Thyroid gland (tissue), 4 donors: Measurements from ENCODE around the gene METTL25. TPM values are rescaled to one million over a fixed set of nuclear protein-coding genes. Genes with fewer than 3 reads are reported as not detected.

Source experiments
- DNase-seq, 2 donors: peaks; one replicate each; pipeline ENCODE4 v3.0.0-alpha.2; 2019
- H3K27ac ChIP-seq, 3 donors: fragments of 200-600 bp; sonication (generic); 1 replicate in 2 of 3; 2 replicates in 1 of 3; pipeline ENCODE4 v1.5.1; 2016 to 2019; ENCODE audit warnings: mild to moderate bottlenecking in 1 of 3, moderate library complexity in 1 of 3
- H3K27me3 ChIP-seq: fragments of 200-600 bp; sonication (generic); one replicate; pipeline ENCODE4 v1.5.1; 2019
- H3K36me3 ChIP-seq, 2 donors: fragments of 200-600 bp; sonication (generic); one replicate each; pipeline ENCODE4 v1.5.1; 2016 to 2019
- H3K4me1 ChIP-seq, 2 donors: fragments of 200-600 bp; sonication (generic); one replicate each; pipeline ENCODE4 v1.5.1; 2017 to 2019
- H3K4me3 ChIP-seq, 3 donors: fragments of 200-600 bp; sonication (generic); replicated peaks in 1 of 3; 1 replicate in 2 of 3; 2 replicates in 1 of 3; pipeline ENCODE4 v1.5.1; 2016; ENCODE audit warnings: mild to moderate bottlenecking in 1 of 3
- H3K9me3 ChIP-seq: fragments of 200-600 bp; sonication (generic); one replicate; pipeline ENCODE4 v1.5.1; 2017
- POLR2A ChIP-seq, 2 donors: fragments of 450-650 bp; IDR thresholded peaks; one replicate each; pipeline ENCODE4 v1.6.1; 2017; ENCODE audit warnings: antibody characterized with exemption in 2 of 2, mild to moderate bottlenecking in 2 of 2, moderate library complexity in 1 of 2
- WGBS, 2 donors: methylation state at CpG; one replicate each; pipeline ENCODE4 v1.1.5; 2017; 5-methylcytosine and 5-hydroxymethylcytosine counted together
- intact Hi-C: fragments of 100-400 bp; cut with DNase I; formaldehyde crosslinking; loops from one replicate; pipeline ENCODE4 v1.15.1; 2023
- total RNA-seq, 4 donors: library from RNA; depleted of rRNA; stranded (reverse); fragments of >200 nt; gene quantifications; one replicate each; pipeline ENCODE4 v1.2.3, GENCODE V29; 2016
- TF ChIP-seq, protein P1 (sequence below), 6 experiments: fragments of 200-600 bp in 3 of 6; fragments of 450-650 bp in 3 of 6; sonication (generic) in 3 of 6; IDR thresholded peaks; one replicate each; pipeline ENCODE4 v1.5.1; 2016 to 2019; ENCODE audit warnings: antibody characterized with exemption in 6 of 6, mild to moderate bottlenecking in 2 of 6, inconsistent platforms in 1 of 6, moderate library complexity in 1 of 6

METTL25 gene
- total RNA-seq, 4 donors from 2014 or later: 40.2 to 58.4 (median 49.3) TPM

DNA sequence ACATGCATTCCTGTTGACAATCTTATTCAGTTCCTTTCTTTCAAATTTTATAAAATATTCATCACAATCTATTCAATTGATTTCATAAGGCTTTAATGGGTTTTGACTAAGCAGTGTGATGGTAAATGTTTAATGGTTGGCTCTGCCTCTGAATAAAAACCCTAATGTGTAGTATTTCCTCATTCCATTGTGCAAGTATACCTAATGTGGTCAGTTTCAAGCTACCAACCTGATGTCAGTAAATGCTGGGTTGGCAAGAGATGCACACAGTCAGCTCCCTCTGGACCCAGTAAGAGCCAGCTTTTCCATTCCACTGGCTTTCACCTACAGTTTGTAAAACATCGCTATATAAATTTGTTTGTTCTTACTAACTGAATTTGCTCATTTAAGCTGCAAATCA lies 53.9 kb downstream of the METTL25 start:
- Histone ChIP-seq H3K27me3 (no peaks in the 10 kb centered on the region), H3K27ac (no peak overlapping the region), H3K4me1 (no peaks in the 10 kb centered on the region), H3K4me3 (no peak overlapping the region), H3K9me3 (no peaks in the 10 kb centered on the region), H3K36me3 (no peaks in the 10 kb centered on the region)
- TF ChIP-seq POLR2A (IDR thresholded peaks at IDR 0.05): no peak
- TF ChIP-seq, protein P1, sequence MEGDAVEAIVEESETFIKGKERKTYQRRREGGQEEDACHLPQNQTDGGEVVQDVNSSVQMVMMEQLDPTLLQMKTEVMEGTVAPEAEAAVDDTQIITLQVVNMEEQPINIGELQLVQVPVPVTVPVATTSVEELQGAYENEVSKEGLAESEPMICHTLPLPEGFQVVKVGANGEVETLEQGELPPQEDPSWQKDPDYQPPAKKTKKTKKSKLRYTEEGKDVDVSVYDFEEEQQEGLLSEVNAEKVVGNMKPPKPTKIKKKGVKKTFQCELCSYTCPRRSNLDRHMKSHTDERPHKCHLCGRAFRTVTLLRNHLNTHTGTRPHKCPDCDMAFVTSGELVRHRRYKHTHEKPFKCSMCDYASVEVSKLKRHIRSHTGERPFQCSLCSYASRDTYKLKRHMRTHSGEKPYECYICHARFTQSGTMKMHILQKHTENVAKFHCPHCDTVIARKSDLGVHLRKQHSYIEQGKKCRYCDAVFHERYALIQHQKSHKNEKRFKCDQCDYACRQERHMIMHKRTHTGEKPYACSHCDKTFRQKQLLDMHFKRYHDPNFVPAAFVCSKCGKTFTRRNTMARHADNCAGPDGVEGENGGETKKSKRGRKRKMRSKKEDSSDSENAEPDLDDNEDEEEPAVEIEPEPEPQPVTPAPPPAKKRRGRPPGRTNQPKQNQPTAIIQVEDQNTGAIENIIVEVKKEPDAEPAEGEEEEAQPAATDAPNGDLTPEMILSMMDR (IDR thresholded peaks at IDR 0.05): no peak
- intact Hi-C loops: no loop called here
- 95 to 98% methylated on average over 1 of the region's 1 CpG for WGBS, 2 donors
- DNase-seq: no peak

DNA sequence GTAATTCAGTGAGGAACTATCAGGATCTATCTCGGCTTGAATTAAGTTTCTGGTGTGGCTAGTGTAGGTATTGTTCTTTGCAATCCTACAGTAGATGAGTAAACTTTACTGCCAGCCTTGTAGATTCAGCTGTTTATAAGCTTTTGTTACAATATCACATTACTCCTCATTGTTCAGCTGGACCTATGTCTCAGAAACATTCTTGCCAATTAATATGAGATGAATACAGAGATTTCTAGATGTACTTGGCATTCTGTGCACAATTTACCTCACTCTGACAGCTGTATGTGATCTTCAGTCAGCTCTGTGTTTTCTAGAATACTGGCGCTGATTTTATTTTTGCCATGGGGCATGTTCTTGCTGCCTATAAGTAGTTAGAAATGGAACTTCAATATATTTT lies 55.7 kb downstream of the METTL25 start:
- no peaks in the 10 kb centered on the region for H3K27me3 ChIP-seq
- 91 to 93% methylated on average over 2 of the region's 2 CpGs for WGBS, 2 donors
- H3K27ac ChIP-seq: no peak overlapping the region
- H3K4me1 ChIP-seq: no peaks in the 10 kb centered on the region
- no peak for DNase-seq
- H3K4me3 ChIP-seq: no peak overlapping the region
- H3K36me3 ChIP-seq: no peaks in the 10 kb centered on the region
- intact Hi-C loops: no loop called here
- H3K9me3 ChIP-seq: no peaks in the 10 kb centered on the region
- no peak for TF ChIP-seq POLR2A (IDR thresholded peaks at IDR 0.05)
- TF ChIP-seq, protein P1 (IDR thresholded peaks at IDR 0.05): no peak

DNA sequence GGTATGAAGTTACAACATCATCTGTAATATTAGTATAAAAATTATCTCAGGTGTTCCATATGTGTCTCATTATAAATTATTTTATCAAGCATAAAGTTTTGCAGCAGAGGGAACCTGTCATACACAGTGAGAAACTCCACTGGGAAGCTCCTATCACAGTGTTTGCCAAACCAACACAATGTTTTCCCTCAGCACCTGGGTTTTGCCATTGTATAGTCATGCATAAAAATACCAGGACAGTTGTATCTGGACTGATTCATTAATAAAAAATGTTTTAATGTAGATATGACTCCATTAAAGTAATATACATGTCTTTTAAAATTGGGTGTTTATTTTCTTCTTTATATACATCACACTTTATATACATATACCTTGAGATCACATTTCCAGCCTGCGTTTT lies 56.6 kb downstream of the METTL25 start:
- intact Hi-C loops: no loop called here
- no peak for TF ChIP-seq POLR2A (IDR thresholded peaks at IDR 0.05)
- TF ChIP-seq, protein P1 (IDR thresholded peaks at IDR 0.05): no peak
- H3K36me3 ChIP-seq: no peaks in the 10 kb centered on the region
- WGBS, 2 donors: 96 to 98% methylated on average over 1 of the region's 1 CpG
- H3K9me3 ChIP-seq: no peaks in the 10 kb centered on the region
- no peak overlapping the region for H3K4me3 ChIP-seq
- H3K4me1 ChIP-seq: no peaks in the 10 kb centered on the region
- no peak overlapping the region for H3K27ac ChIP-seq
- no peak for DNase-seq
- no peaks in the 10 kb centered on the region for H3K27me3 ChIP-seq

GRCh38 chr12:82415402-82415801 lies 57.1 kb downstream of the METTL25 start:
- H3K9me3 ChIP-seq: no peaks in the 10 kb centered on the region
- H3K27me3 ChIP-seq: no peaks in the 10 kb centered on the region
- DNase-seq: no peak
- TF ChIP-seq, protein P1 (IDR thresholded peaks at IDR 0.05): no peak
- WGBS, 2 donors: 94 to 95% methylated on average over 3 of the region's 3 CpGs
- no peaks in the 10 kb centered on the region for H3K4me1 ChIP-seq
- H3K4me3 ChIP-seq: no peak overlapping the region
- H3K36me3 ChIP-seq: no peaks in the 10 kb centered on the region
- no peak overlapping the region for H3K27ac ChIP-seq
- intact Hi-C loops: no loop called here

DNA sequence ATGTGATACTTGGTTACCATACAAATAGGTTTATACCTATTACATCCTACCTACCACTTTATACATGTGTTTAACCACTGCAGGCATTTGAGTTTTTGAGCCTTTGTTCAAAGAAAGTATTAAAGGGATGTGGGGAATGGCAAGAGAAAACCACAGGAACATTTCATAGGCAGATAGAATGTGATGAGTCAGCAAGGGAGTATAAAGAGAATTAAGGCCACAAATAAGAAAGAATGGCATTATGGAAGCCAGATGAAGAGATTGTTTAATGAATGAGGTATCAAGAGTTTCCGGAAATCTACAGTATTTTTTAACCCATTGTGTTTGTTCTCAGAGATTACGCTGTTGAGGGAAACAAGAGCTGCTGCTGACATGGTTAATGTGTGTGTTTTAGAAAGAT lies 66.9 kb downstream of the METTL25 start:
- no peak for TF ChIP-seq POLR2A (IDR thresholded peaks at IDR 0.05)
- TF ChIP-seq, protein P1 (IDR thresholded peaks at IDR 0.05): no peak
- H3K36me3 ChIP-seq: no peaks in the 10 kb centered on the region
- WGBS, 2 donors: 78 to 80% methylated on average over 2 of the region's 2 CpGs
- DNase-seq: no peak
- H3K9me3 ChIP-seq: no peaks in the 10 kb centered on the region
- no peak overlapping the region for H3K27ac ChIP-seq
- H3K4me3 ChIP-seq: no peak overlapping the region
- intact Hi-C loops: no loop called here
- no peaks in the 10 kb centered on the region for H3K27me3 ChIP-seq
- H3K4me1 ChIP-seq: no peaks in the 10 kb centered on the region
